Right lobe of liver (tissue), 4 donors: ENCODE data around the gene ERBB4.

Experiments used
- POLR2A ChIP-seq: fragments of 450-650 bp; IDR thresholded peaks from one replicate; pipeline ENCODE4 v1.6.1; 2017; ENCODE audit warnings: antibody characterized with exemption, mild to moderate bottlenecking
- TF ChIP-seq, protein P1 (sequence below), 4 donors: fragments of 200-600 bp in 3 of 4; fragments of 450-650 bp in 1 of 4; IDR thresholded peaks; one replicate each; pipeline versions ENCODE4 v1.5.1 to v1.8.0; 2016 to 2022; ENCODE audit warnings: antibody characterized with exemption in 4 of 4, mild to moderate bottlenecking in 2 of 4
- donor health status: DM: no; HTN: no; CAD: no.
- donor health status: DM: no; HTN: no; CAD: no.
- donor health status: DM: no; HTN: yes; CAD: no.

GRCh38 chr2:212186166-212186565, 352.4 kb downstream of the ERBB4 start:
- TF ChIP-seq, protein P1, sequence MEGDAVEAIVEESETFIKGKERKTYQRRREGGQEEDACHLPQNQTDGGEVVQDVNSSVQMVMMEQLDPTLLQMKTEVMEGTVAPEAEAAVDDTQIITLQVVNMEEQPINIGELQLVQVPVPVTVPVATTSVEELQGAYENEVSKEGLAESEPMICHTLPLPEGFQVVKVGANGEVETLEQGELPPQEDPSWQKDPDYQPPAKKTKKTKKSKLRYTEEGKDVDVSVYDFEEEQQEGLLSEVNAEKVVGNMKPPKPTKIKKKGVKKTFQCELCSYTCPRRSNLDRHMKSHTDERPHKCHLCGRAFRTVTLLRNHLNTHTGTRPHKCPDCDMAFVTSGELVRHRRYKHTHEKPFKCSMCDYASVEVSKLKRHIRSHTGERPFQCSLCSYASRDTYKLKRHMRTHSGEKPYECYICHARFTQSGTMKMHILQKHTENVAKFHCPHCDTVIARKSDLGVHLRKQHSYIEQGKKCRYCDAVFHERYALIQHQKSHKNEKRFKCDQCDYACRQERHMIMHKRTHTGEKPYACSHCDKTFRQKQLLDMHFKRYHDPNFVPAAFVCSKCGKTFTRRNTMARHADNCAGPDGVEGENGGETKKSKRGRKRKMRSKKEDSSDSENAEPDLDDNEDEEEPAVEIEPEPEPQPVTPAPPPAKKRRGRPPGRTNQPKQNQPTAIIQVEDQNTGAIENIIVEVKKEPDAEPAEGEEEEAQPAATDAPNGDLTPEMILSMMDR (IDR thresholded peaks at IDR 0.05): no peak
- no peak for TF ChIP-seq POLR2A
